Esophagus muscularis mucosa (tissue), 4 donors: ENCODE results near the gene CRYBG1. TPM values are rescaled to one million over a fixed set of nuclear protein-coding genes. Genes with fewer than 3 reads are reported as not detected.

Experiments
- DNase-seq: peaks from one replicate; pipeline ENCODE4 v3.0.0-alpha.2; 2017; ENCODE audit errors: extremely low spot score
- H3K27ac ChIP-seq, 4 donors: fragments of 200-600 bp; sonication (generic); replicated peaks in 1 of 4; 1 replicate in 3 of 4; 2 replicates in 1 of 4; pipeline ENCODE4 v1.5.1; 2016 to 2019; ENCODE audit warnings: mild to moderate bottlenecking in 1 of 4
- H3K27me3 ChIP-seq, 4 donors: fragments of 200-600 bp; sonication (generic); one replicate each; pipeline versions ENCODE4 v1.5.1 to v1.6.0; 2016 to 2019
- H3K36me3 ChIP-seq, 4 donors: fragments of 200-600 bp; sonication (generic); one replicate each; pipeline ENCODE4 v1.5.1; 2016 to 2019
- H3K4me1 ChIP-seq, 4 donors: fragments of 200-600 bp; sonication (generic); one replicate each; pipeline ENCODE4 v1.5.1; 2016 to 2019
- H3K4me3 ChIP-seq, 4 donors: fragments of 200-600 bp; sonication (generic); 1 replicate in 2 of 4; 2 replicates in 2 of 4; pipeline ENCODE4 v1.5.1; 2016 to 2019; ENCODE audit warnings: mild to moderate bottlenecking in 4 of 4, moderate library complexity in 1 of 4
- H3K9me3 ChIP-seq, 4 donors: fragments of 200-600 bp; sonication (generic); 1 replicate in 3 of 4; 2 replicates in 1 of 4; pipeline ENCODE4 v1.5.1; 2016 to 2019
- EP300 ChIP-seq: sonication (generic); formaldehyde crosslinking; IDR thresholded peaks from one replicate; pipeline ENCODE4 v1.6.1; 2017; ENCODE audit warnings: antibody characterized with exemption
- POLR2A ChIP-seq: fragments of 450-650 bp; IDR thresholded peaks from one replicate; pipeline ENCODE4 v1.6.1; 2017; ENCODE audit warnings: antibody characterized with exemption, moderate library complexity, mild to moderate bottlenecking, low read depth
- POLR2AphosphoS5 ChIP-seq, 2 donors: sonication (generic); formaldehyde crosslinking; IDR thresholded peaks; one replicate each; pipeline ENCODE4 v1.6.1; 2017; ENCODE audit warnings: antibody characterized with exemption in 2 of 2
- WGBS: methylation state at CpG from one replicate; pipeline ENCODE4 v1.1.5; 2018; 5-methylcytosine and 5-hydroxymethylcytosine counted together
- intact Hi-C: fragments of 100-400 bp; cut with DNase I; formaldehyde crosslinking; loops from one replicate; pipeline ENCODE4 v1.15.1; 2023
- total RNA-seq, 4 donors: library from RNA; depleted of rRNA; stranded (reverse); fragments of >200 nt; gene quantifications; one replicate each; pipeline versions ENCODE4 v1.1.0 to v1.2.1, GENCODE V29; 2016
- TF ChIP-seq, protein P1 (sequence below), 3 experiments: fragments of 200-600 bp in 2 of 3; fragments of 450-650 bp in 1 of 3; sonication (generic) in 2 of 3; IDR thresholded peaks; one replicate each; pipeline ENCODE4 v1.5.1; 2017 to 2019; ENCODE audit warnings: antibody characterized with exemption in 3 of 3, mild to moderate bottlenecking in 2 of 3, moderate library complexity in 1 of 3

CRYBG1 gene
- total RNA-seq, 4 donors from 2014 or later, result 2.1 to 4.5 (median 3.6) TPM

DNA sequence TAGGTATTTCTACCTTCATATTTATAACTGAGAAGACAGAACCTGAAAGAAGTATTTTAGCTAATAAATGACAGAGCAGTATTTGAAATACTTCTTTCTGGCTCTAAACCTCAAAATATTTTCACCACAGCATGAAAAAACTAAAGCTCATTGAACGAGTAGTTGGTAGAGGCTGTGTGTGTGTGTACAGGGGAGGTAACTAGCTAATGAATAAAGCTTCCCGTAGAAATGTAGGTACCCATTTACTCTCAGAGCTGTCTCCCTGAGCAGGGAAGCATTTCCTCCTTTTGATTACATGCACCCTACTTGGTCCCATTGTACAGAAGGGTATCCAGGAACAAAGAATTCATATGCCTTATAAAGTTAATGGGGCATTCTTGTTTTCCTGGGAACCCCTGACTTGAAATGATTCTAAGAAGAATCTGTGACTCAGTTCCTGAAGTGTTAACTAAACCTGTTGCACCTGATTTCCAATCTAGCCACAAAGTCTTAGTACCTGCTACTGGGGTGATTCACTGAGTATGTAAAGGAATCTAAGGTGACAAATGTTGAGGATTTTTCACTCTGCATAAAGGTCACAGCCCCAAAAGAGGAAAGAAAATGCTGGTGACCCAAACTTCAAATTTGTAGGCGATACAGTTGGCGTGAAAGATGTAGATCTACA lies 12.5 kb downstream of the CRYBG1 start:
- TF ChIP-seq POLR2AphosphoS5 (IDR thresholded peaks at IDR 0.05) (no peak), POLR2A (no peak), EP300 (no peak)
- TF ChIP-seq, protein P1, sequence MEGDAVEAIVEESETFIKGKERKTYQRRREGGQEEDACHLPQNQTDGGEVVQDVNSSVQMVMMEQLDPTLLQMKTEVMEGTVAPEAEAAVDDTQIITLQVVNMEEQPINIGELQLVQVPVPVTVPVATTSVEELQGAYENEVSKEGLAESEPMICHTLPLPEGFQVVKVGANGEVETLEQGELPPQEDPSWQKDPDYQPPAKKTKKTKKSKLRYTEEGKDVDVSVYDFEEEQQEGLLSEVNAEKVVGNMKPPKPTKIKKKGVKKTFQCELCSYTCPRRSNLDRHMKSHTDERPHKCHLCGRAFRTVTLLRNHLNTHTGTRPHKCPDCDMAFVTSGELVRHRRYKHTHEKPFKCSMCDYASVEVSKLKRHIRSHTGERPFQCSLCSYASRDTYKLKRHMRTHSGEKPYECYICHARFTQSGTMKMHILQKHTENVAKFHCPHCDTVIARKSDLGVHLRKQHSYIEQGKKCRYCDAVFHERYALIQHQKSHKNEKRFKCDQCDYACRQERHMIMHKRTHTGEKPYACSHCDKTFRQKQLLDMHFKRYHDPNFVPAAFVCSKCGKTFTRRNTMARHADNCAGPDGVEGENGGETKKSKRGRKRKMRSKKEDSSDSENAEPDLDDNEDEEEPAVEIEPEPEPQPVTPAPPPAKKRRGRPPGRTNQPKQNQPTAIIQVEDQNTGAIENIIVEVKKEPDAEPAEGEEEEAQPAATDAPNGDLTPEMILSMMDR (IDR thresholded peaks at IDR 0.05), result no peak
- H3K4me1 ChIP-seq, result no peaks in the 10 kb centered on the region
- no peaks in the 10 kb centered on the region for H3K27me3 ChIP-seq
- intact Hi-C loops, result no loop called here
- no peaks in the 10 kb centered on the region for H3K9me3 ChIP-seq
- no peak overlapping the region for H3K27ac ChIP-seq
- no peak for DNase-seq
- H3K4me3 ChIP-seq, result no peak overlapping the region
- H3K36me3 ChIP-seq, result no peaks in the 10 kb centered on the region
- WGBS, result 94% methylated on average over 4 of the region's 4 CpGs

DNA sequence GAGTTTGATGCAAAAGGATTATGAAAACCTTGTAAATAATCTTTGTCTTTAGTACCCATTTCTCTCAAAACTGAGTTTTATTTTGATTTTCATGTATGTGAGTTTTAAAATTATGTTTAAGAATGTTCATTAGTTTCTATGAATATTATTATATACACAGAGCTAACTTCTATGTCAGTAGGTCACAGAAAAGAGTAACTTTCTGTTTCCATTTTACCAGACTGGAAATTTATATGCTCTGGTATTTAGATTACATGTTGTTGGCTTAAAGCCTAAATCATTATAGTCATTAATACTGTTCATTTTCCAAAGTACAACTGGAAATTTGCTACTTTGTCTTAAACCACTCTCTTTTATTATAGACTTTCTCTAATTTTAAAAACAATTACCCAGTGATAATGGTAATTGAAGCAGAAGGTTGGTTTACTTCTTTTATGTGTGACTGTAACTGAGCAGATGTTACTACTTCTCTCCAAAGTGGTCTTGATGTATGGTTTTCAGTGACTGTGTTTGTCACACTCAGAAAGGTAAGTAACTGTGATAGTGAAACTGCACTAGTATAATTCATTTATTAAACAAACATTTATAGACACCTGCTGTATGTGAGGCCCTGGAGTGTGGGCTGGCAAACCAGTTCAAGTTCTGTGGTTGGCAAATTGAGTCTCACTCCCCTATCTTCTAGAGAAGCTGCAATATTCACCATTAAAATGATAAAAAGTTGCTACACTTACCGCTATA lies 13.2 kb downstream of the CRYBG1 start:
- no peak for DNase-seq
- intact Hi-C loops, result no loop called here
- H3K27me3 ChIP-seq, result no peaks in the 10 kb centered on the region
- H3K27ac ChIP-seq, result no peak overlapping the region
- no peak for TF ChIP-seq POLR2AphosphoS5 (IDR thresholded peaks at IDR 0.05)
- no peak for TF ChIP-seq POLR2A
- TF ChIP-seq, protein P1 (IDR thresholded peaks at IDR 0.05), result no peak
- TF ChIP-seq EP300, result no peak
- H3K4me1 ChIP-seq, result no peaks in the 10 kb centered on the region
- no peak overlapping the region for H3K4me3 ChIP-seq
- H3K36me3 ChIP-seq, result no peaks in the 10 kb centered on the region
- H3K9me3 ChIP-seq, result no peaks in the 10 kb centered on the region
- 95% methylated on average over 1 of the region's 1 CpG for WGBS

DNA sequence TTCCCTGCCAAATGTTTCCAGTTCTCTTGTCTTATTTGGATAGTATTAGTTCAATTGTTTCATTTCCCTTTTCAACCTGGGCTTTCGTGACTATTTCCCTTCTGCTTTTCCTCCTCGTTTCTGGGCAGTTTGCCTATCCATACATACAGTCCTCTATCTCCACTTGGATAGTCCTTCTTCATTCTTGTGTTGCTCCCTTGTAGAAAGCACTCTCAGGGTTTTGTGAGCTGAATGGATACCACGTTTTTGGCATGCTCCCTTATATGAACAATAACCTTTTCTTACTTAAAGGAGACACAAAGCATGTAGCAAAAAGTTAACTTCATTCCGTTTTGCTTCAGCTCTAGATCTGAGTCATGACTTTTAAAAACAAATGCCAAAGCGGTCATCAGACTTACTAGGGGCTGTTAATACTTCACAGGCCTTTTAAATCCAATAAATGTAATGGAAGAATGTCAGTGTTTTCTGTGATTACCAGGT lies 16.6 kb downstream of the CRYBG1 start:
- no peak overlapping the region for H3K4me3 ChIP-seq
- DNase-seq, result no peak
- H3K27ac ChIP-seq, result no peak overlapping the region
- no peaks in the 10 kb centered on the region for H3K9me3 ChIP-seq
- intact Hi-C loops, result no loop called here
- 22% methylated on average over 5 of the region's 5 CpGs for WGBS
- no peaks in the 10 kb centered on the region for H3K4me1 ChIP-seq
- TF ChIP-seq POLR2AphosphoS5 (IDR thresholded peaks at IDR 0.05), result no peak
- no peak for TF ChIP-seq EP300
- TF ChIP-seq POLR2A, result no peak
- TF ChIP-seq, protein P1 (IDR thresholded peaks at IDR 0.05), result no peak
- H3K27me3 ChIP-seq, result no peaks in the 10 kb centered on the region
- no peaks in the 10 kb centered on the region for H3K36me3 ChIP-seq

DNA sequence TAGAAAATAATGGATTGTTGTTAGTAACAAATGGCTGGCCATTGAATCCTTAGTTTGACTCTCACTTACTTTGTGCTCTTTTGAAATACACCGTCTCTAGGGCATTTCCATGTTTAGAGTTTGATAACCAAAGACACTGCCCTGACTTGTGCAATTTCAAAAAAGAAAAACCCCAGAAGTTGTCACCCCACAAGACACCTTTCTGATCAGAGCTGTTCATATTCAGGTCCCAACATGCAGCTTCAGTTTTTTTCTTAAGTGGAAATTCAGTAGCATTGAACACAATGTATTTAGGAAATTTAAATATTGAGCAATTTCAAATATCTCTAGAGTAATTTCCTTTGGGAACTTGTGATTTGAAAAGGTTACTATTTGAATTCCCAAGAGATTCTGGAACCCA lies 19.4 kb downstream of the CRYBG1 start:
- Histone ChIP-seq H3K4me1 (no peaks in the 10 kb centered on the region), H3K27me3 (no peaks in the 10 kb centered on the region), H3K36me3 (no peaks in the 10 kb centered on the region), H3K9me3 (no peaks in the 10 kb centered on the region), H3K27ac (no peak overlapping the region), H3K4me3 (no peak overlapping the region)
- 85% methylated on average over 1 of the region's 1 CpG for WGBS
- no peak for TF ChIP-seq POLR2A
- TF ChIP-seq POLR2AphosphoS5 (IDR thresholded peaks at IDR 0.05), result no peak
- TF ChIP-seq, protein P1 (IDR thresholded peaks at IDR 0.05), result no peak
- no peak for TF ChIP-seq EP300
- intact Hi-C loops, result no loop called here
- DNase-seq, result no peak
